Hair follicular keratinocyte (primary cell): ENCODE results near the gene HCRTR2. TPM values are rescaled to one million over a fixed set of nuclear protein-coding genes. Genes with fewer than 3 reads are reported as not detected.

ENCODE experiments used
- total RNA-seq: library from RNA; depleted of rRNA; stranded (reverse); fragments of >200 nt; gene quantifications from 2 replicates; pipeline ENCODE4 v1.2.3, GENCODE V29; 2015

HCRTR2 gene
- total RNA-seq = not detected in 2 replicates

GRCh38 chr6:55174211-55175026 lies at the start of gene HCRTR2:
TSS of gene HCRTR2 (plus strand) at chr6:55174515. CDS start at chr6:55174588, 73 bp downstream.

GRCh38 chr6:55327169-55327568 lies 152.9 kb downstream of the HCRTR2 start, which contains the start of gene GFRAL:
TSS of gene GFRAL (plus strand) at chr6:55327469. CDS start at chr6:55327555, 86 bp downstream.

Other genes starting within 250 kb of the HCRTR2 start
- gene GFRAL, start 153.0 kb downstream of the HCRTR2 start, total RNA-seq = not detected in 2 replicates